SH-SY5Y (cell line): ENCODE measurements around the gene RAB40B.

Experiments used
- GATA2 ChIP-seq: IDR thresholded peaks from 2 replicates; pipeline ENCODE4 v1.6.1; 2011; ENCODE audit warnings: mild to moderate bottlenecking, low read depth, low read length
- GATA3 ChIP-seq: IDR thresholded peaks from 2 replicates; pipeline ENCODE4 v1.6.1; 2011; ENCODE audit warnings: low read depth, mild to moderate bottlenecking, low read length, moderate library complexity

GRCh38 chr17:82696916-82697807 lies 1.3 kb downstream of the RAB40B start:
- TF ChIP-seq GATA2, result no peak
- TF ChIP-seq GATA3, result no peak
